Mucosa of stomach (tissue), 1 donor: ENCODE results near the gene PREP.
"Not testable (repeated sequence)": the region's sequence is repeated elsewhere in the genome, so short reads cannot be mapped to it uniquely, and the experiment has no call there.

ENCODE experiments used
- H3K27me3 ChIP-seq: one replicate; pipeline ENCODE4 v1.7.0; 2013; ENCODE audit warnings: mild to moderate bottlenecking, low read length; ENCODE audit not compliant: control insufficient read depth, insufficient read depth
- H3K36me3 ChIP-seq: one replicate; pipeline ENCODE4 v1.7.0; 2013; ENCODE audit warnings: low read length; ENCODE audit not compliant: control insufficient read depth, insufficient read depth
- H3K4me1 ChIP-seq: one replicate; pipeline ENCODE4 v1.7.0; 2013; ENCODE audit warnings: mild to moderate bottlenecking, low read length; ENCODE audit not compliant: control insufficient read depth, insufficient read depth
- H3K4me3 ChIP-seq: one replicate; pipeline ENCODE4 v1.7.0; 2013; ENCODE audit warnings: low read length
- H3K9ac ChIP-seq: one replicate; pipeline ENCODE4 v1.7.0; 2013; ENCODE audit warnings: mild to moderate bottlenecking, low read length, moderate library complexity
- H3K9me3 ChIP-seq: one replicate; pipeline ENCODE4 v1.7.0; 2013; ENCODE audit warnings: mild to moderate bottlenecking, low read length, moderate library complexity; ENCODE audit not compliant: control insufficient read depth
- donor health status: Pancreatic carcinoma.

Gene PREP

GRCh38 chr6:105428342-105428957 is 25.6 kb upstream of the PREP start:
- no peaks in the 10 kb centered on the region for H3K4me1 ChIP-seq
- H3K27me3 ChIP-seq, result no peaks in the 10 kb centered on the region
- no peak overlapping the region for H3K9ac ChIP-seq
- no peak overlapping the region for H3K4me3 ChIP-seq
- no peaks in the 10 kb centered on the region for H3K36me3 ChIP-seq
- H3K9me3 ChIP-seq, result no peaks in the 10 kb centered on the region

DNA sequence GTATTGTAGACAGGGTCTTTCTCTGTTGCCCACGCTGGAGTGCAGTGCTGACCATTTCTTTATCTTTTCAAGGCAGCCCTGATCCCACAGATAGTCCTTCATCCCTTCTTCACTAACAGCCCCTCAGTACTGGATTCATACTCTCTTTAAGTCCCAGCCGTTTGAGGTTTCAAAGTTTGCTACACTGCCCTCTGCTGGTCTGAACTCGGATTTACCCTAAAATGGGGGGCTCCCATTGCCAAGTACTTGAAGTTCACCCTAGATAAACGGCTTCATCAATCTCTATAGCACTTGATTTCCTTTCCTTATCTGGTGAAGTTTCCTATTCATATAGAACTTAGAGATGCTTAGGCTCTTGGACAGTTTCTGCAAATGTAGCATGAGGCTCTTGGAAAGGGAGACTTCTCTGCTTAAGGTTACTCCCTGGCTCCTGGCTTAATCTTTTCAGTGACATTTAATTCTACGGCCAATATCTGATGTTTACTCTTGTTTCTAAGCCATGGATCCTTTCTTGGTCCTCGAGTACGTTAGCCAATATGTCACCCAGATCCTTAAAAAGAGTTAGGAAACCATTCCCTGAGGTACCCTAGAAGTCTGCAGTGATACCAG is 21.4 kb upstream of the PREP start:
- Histone ChIP-seq H3K36me3 (no peaks in the 10 kb centered on the region), H3K9me3 (no peaks in the 10 kb centered on the region), H3K4me1 (no peaks in the 10 kb centered on the region), H3K4me3 (no peak overlapping the region), H3K9ac (no peak overlapping the region), H3K27me3 (peaks cover 6% of the 10 kb centered on the region)

GRCh38 chr6:105416971-105417370 is 14.1 kb upstream of the PREP start:
- not testable (repeated sequence) for H3K9me3 ChIP-seq, H3K27me3 ChIP-seq, H3K4me3 ChIP-seq, H3K36me3 ChIP-seq, H3K4me1 ChIP-seq, H3K9ac ChIP-seq

DNA sequence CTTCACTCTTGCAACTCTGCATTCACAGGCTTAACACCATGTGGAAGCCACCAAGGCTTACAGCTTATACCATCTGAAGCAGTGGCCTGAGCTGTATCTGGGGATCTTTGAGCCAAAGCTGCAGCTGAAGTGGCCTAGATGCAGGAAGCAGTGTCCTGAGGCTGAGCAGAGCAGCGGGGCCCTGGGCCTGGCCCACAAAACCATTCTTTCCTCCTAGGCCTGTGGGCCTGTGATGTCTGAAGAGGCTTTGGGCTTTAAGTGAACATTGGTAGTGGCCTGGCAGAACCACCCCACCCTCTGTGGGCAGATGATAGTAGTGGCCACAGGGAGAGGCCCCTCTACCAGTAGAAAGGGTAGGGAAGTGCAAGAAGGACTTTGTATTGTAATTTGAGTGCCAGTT is 6.9 kb upstream of the PREP start:
- no peaks in the 10 kb centered on the region for H3K9me3 ChIP-seq
- no peaks in the 10 kb centered on the region for H3K4me1 ChIP-seq
- no peak overlapping the region for H3K9ac ChIP-seq
- no peak overlapping the region for H3K4me3 ChIP-seq
- no peaks in the 10 kb centered on the region for H3K27me3 ChIP-seq
- H3K36me3 ChIP-seq, result no peaks in the 10 kb centered on the region

- no peaks in the 10 kb centered on the region for H3K27me3 ChIP-seq
These were observed 568 bp downstream of the PREP start for GRCh38 chr6:105402090-105402938.

GRCh38 chr6:105401247-105402089 is 1.4 kb downstream of the PREP start:
- no peaks in the 10 kb centered on the region for H3K27me3 ChIP-seq
- no peaks in the 10 kb centered on the region for H3K9me3 ChIP-seq
- H3K9ac ChIP-seq, result peak overlapping the region; percentile 85
- H3K4me1 ChIP-seq, result peaks cover 16% of the 10 kb centered on the region
- H3K36me3 ChIP-seq, result no peaks in the 10 kb centered on the region
- peak overlapping the region; percentile 67 for H3K4me3 ChIP-seq

More at GRCh38 chr6:105402090-105402938, 568 bp downstream of the PREP start:
- Histone ChIP-seq H3K36me3 (no peaks in the 10 kb centered on the region), H3K9me3 (no peaks in the 10 kb centered on the region), H3K4me3 (peak overlapping the region; percentile 67), H3K4me1 (peaks cover 16% of the 10 kb centered on the region), H3K9ac (peak overlapping the region; percentile 85)

DNA sequence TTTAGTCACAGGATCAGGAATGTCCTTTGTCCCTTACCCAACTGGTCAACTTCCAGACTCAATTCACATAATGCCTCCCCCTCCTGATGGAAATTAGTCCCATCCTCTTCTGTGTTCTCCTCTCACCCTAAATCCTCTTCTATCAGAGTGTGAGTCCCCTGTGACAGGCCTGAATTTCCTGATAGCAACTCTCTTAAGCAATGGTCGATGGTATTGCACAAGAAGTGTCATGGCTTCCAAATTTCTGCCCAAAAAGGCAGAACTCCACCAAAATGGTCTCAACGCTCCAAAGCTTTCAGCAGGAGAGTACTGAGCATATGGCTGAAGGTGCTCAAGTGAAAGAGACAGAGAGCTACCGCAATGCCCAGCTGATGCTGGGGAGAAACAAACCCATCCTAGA is 2.4 kb downstream of the PREP start:
- Histone ChIP-seq H3K27me3 (no peaks in the 10 kb centered on the region), H3K9me3 (no peaks in the 10 kb centered on the region), H3K4me3 (no peak overlapping the region), H3K36me3 (peaks cover 4% of the 10 kb centered on the region), H3K9ac (no peak overlapping the region), H3K4me1 (peaks cover 16% of the 10 kb centered on the region)

DNA sequence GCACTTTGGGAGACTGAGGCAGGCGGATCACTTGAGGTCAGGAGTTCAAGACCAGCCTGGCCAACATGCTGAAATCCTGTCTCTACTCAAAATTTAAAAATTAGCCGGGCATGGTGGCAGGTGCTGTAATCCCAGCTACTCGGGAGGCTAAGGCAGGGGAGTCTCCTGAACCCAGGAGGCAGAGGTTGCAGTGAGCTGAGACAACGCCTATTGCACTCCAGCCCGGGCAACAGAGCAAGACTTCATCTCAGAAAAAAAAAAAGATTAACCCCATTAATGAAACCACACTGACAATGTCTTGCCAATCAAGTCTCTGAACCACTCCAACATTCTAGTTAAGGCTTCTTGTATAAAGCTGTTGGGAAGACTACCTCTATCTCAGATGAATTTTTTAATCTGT is 4.0 kb downstream of the PREP start:
- peaks cover 6% of the 10 kb centered on the region for H3K36me3 ChIP-seq
- H3K4me1 ChIP-seq, result peaks cover 16% of the 10 kb centered on the region
- H3K9ac ChIP-seq, result no peak overlapping the region

GRCh38 chr6:105397987-105398386 is 4.9 kb downstream of the PREP start:
- Histone ChIP-seq H3K36me3 (peaks cover 6% of the 10 kb centered on the region), H3K27me3 (no peaks in the 10 kb centered on the region), H3K4me1 (peaks cover 11% of the 10 kb centered on the region), H3K9ac (no peak overlapping the region), H3K4me3 (no peak overlapping the region), H3K9me3 (no peaks in the 10 kb centered on the region)

More for the DNA sequence above, 4.0 kb downstream of the PREP start:
- Histone ChIP-seq H3K9me3 (no peaks in the 10 kb centered on the region), H3K27me3 (no peaks in the 10 kb centered on the region), H3K4me3 (no peak overlapping the region)

DNA sequence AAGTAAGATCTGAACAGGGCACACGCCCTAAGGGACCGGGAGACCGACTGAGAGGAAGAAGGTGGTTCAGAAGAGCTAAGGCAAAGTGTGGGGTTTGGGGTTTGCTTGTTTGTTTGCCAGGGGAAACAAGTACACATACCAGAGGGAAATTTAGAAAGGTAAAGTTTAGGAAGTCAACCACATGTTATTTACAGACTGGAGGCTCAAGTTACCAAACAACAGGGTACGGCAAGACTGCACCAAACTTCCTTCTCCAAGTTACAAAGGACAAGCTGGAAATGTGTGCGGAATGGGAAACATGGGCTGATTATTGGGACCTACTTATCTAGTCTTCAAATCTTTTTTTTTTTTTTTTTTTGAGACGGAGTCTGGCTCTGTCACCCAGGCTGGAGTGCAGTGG is 11.2 kb downstream of the PREP start:
- Histone ChIP-seq H3K4me1 (peaks cover 11% of the 10 kb centered on the region), H3K9ac (no peak overlapping the region), H3K27me3 (no peaks in the 10 kb centered on the region), H3K9me3 (no peaks in the 10 kb centered on the region), H3K4me3 (no peak overlapping the region), H3K36me3 (peaks cover 6% of the 10 kb centered on the region)

DNA sequence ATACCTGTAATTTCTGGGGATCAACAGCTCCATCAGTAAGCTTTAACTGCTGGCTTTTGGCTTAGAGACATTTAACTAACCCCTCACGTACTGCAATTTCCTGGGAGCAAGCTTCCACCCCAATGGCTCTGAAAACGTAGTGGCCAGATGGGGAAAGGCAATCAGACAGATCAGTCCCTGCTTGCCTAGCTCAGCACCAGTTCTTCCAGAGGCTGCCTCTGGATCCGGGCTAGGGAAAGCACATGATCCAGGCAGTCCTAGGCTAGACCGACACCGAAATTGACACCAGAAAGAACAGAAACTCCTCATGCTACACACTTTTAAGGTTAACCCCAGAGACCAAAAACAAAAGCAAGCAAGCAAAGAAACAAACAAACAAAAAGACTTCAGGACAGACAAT is 13.3 kb downstream of the PREP start:
- no peaks in the 10 kb centered on the region for H3K27me3 ChIP-seq
- H3K9ac ChIP-seq, result no peak overlapping the region
- no peaks in the 10 kb centered on the region for H3K36me3 ChIP-seq
- H3K4me1 ChIP-seq, result peaks cover 11% of the 10 kb centered on the region
- H3K9me3 ChIP-seq, result no peaks in the 10 kb centered on the region
- no peak overlapping the region for H3K4me3 ChIP-seq
